ENCODE data around the gene RTP4.
"Not testable (repeated sequence)": the region's sequence is repeated elsewhere in the genome, so short reads cannot be mapped to it uniquely, and the experiment has no call there.

Gene RTP4

GRCh38 chr3:187369089-187369447, 883 bp downstream of the RTP4 start:
- DNase-seq (ENCODE audit: low read depth in 4 of 4, low spot score in 1 of 4), result no peak

DNA sequence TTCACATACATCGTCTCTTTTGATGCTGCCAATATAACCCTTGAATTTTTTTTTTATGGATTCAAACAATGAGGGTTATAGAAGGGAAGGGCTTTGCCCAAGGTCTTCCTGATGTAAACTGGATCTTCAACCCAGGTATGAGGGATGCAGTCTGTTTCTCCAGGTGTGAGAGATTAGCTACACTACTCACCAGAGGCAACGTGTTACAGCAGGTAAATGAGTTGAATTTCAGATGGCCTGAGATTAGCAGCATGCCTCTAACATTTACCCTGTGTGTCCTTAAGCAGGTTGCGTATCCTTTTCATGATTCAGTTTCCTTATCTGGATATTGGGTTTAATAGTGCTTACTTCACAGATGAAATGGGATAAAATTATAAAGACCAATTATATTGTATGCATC, 1.9 kb downstream of the RTP4 start:
- DNase-seq (ENCODE audit: low read depth in 4 of 4, low spot score in 1 of 4), result no peak

- DNase-seq (ENCODE audit: low read depth in 4 of 4, low spot score in 1 of 4), result no peak
Observed at GRCh38 chr3:187375581-187375980, 7.4 kb downstream of the RTP4 start.

DNA sequence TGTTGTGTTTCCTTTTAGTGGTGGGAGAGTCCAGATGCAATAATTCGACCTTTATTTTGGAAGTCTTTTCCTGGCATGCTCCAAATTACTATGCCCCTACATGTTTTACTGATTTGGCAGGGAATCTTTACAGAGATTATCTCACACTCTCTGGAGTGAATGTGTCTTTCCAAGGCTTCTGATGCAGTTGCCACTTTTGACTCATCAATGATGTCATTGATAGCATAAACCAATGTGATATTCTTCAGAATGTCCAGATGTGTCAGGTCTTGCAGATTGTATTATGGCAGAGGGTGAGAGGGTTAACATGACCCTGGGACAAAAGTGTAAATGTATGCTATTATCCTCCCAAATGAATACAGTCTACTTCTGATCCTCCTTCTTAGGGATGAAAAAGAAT, 9.7 kb downstream of the RTP4 start:
- no peak for DNase-seq (ENCODE audit: low read depth in 4 of 4, low spot score in 1 of 4)

- no peak for DNase-seq (ENCODE audit: low read depth in 4 of 4, low spot score in 1 of 4)
Observed at GRCh38 chr3:187382609-187383151, 14.5 kb downstream of the RTP4 start.

GRCh38 chr3:187383246-187383645, 15.1 kb downstream of the RTP4 start:
- no peak for DNase-seq (ENCODE audit: low read depth in 4 of 4, low spot score in 1 of 4)

GRCh38 chr3:187385296-187385695, 17.1 kb downstream of the RTP4 start:
- no peak for DNase-seq (ENCODE audit: low read depth in 4 of 4, low spot score in 1 of 4)

GRCh38 chr3:187396661-187397060, 28.5 kb downstream of the RTP4 start:
- no peak for DNase-seq (ENCODE audit: low read depth in 4 of 4, low spot score in 1 of 4)

GRCh38 chr3:187398955-187399354, 30.8 kb downstream of the RTP4 start:
- DNase-seq (ENCODE audit: low read depth in 4 of 4, low spot score in 1 of 4), result no peak

DNA sequence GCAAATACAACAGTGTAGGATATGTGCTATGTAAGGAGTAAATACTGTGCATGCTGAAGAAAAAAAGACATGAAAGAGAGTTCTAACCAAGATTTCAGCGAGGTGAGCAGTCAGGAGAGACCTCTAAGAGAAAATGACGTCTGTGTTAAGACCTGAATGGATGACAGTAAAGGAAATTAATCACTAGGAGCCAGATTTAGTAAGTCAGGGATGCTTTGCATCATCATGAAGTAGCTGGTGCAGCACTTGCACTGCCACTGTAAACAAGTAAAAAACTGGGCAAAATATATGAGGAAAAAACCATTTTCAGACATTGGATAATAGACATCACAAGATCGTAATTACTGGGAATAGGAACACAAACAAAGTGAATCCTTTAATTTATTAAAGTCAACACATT, 32.6 kb downstream of the RTP4 start:
- DNase-seq (ENCODE audit: low read depth in 4 of 4, low spot score in 1 of 4), result no peak

DNA sequence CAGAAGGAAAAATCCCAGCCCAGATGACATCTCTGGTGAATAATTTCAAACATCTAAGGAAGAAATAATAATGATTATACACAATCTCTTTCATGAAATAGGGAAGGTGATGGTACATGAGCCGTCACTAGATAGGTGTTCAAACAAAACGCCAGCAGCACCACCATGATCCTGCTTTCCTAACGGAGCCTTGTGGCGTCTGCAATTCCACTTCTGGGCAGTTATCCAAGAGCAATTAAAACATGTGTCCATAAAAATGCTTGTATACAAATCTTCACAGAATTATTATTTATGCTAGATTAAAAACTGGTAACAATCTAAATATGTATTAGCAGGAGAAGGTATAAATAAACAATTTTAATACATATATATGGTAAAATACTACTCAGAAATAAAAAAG, 33.7 kb downstream of the RTP4 start:
- DNase-seq (ENCODE audit: low read depth in 4 of 4, low spot score in 1 of 4), result no peak

DNA sequence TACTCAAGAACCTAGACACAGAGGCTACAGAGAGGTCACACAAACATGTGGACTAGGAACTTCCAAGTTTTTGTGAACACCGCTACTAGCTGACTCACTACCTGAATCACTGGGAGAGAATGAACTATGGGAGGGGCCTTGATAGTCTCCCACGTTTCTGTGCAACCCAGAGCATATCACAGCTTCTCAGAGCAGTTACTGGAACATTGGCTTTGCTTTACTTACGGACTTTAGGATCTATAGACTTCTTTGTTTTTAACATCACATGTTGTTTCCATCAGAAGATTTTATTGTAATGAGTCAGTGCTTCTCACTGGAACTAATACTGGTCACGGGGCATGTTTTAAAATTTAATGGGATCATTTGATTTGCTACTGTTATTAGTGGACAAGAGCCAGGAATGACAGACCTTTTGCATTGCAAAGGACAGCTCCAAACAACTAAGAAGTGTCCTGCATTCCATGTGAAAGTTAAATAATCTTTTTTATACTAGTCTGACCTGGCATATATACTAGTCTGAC, 35.6 kb downstream of the RTP4 start:
- no peak for DNase-seq (ENCODE audit: low read depth in 4 of 4, low spot score in 1 of 4)

DNA sequence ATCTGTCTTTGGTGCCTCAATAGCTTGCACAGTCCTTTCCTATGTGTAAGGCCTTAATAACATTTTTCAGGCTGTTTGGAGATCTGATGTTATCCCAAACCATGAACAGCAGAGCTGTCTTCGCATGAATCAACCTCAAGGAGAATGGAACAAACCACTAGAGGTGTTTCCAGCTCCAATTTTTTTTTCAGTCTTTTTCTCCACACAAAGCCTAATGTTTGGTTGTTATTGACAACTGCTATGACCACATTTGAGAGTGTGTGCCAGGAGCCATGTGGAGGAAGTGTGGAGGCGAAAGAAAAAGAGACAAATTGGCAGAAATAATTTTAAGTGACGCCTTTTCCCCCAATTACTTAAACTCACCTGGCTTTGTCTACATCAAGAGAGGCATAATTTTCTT, 38.7 kb downstream of the RTP4 start:
- DNase-seq (ENCODE audit: low read depth in 4 of 4, low spot score in 1 of 4), result no peak

DNA sequence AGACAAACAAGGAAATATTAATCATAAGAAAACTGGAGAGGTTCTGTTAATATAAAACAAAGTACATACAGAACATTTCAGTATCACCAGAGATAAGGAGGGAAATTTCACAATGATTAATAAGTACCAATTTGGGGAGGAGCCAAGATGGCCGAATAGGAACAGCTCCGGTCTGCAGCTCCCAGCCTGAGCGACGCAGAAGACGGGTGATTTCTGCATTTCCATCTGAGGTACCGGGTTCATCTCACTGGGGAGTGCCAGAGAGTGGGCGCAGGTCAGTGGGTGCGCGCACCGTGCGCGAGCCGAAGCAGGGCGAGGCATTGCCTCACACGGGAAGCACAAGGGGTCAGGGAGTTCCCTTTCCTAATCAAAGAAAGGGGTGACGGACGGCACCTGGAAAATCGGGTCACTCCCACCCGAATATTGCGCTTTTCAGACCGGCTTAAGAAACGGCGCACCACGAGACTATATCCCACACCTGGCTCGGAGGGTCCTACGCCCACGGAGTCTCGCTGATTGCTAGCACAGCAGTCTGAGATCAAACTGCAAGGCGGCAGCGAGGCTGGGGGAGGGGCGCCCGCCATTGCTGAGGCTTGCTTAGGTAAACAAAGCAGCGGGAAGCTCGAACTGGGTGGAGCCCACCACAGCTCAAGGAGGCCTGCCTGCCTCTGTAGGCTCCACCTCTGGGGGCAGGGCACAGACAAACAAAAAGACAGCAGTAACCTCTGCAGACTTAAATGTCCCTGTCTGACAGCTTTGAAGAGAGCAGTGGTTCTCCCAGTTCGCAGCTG, 44.0 kb downstream of the RTP4 start:
- not testable (repeated sequence) for DNase-seq (ENCODE audit: low read depth in 4 of 4, low spot score in 1 of 4)
